NCI-H2196 treated with DMSO at 0.1 percent for 48 hours (cell line): ENCODE measurements around the gene DPP3.

Experiments
- DNase-seq: peaks from one replicate; lab custom pipeline; 2025; ENCODE audit not compliant: unreplicated experiment; lab: John Stamatoyannopoulos, UW

Gene DPP3

GRCh38 chr11:66464916-66465315 is 15.3 kb upstream of the DPP3 start:
- no peak for DNase-seq

GRCh38 chr11:66465373-66466224 is 14.6 kb upstream of the DPP3 start:
- DNase-seq = no peak

GRCh38 chr11:66466225-66467033 is 13.8 kb upstream of the DPP3 start, which contains the start of gene PELI3:
Gene PELI3, plus strand, starts transcription at chr11:66466905. Its CDS starts 1,224 bp downstream, at chr11:66468129.
- DNase-seq = peak; percentile 82

GRCh38 chr11:66467034-66467659 is 13.1 kb upstream of the DPP3 start:
- DNase-seq = no peak

- peak; percentile 64 for DNase-seq
Observed at GRCh38 chr11:66467756-66468155, 12.5 kb upstream of the DPP3 start.

- DNase-seq = no peak
Observed at GRCh38 chr11:66468691-66469090, 11.5 kb upstream of the DPP3 start.

- DNase-seq = no peak
Observed at GRCh38 chr11:66469441-66469840, 10.8 kb upstream of the DPP3 start.

GRCh38 chr11:66470015-66470414 is 10.2 kb upstream of the DPP3 start:
- no peak for DNase-seq

GRCh38 chr11:66471142-66471541 is 9.1 kb upstream of the DPP3 start:
- no peak for DNase-seq

GRCh38 chr11:66472054-66472453 is 8.2 kb upstream of the DPP3 start:
- no peak for DNase-seq

GRCh38 chr11:66473167-66473566 is 7.1 kb upstream of the DPP3 start:
- DNase-seq = no peak

GRCh38 chr11:66473608-66474515 is 6.4 kb upstream of the DPP3 start:
- no peak for DNase-seq

- DNase-seq = no peak
Observed at GRCh38 chr11:66475349-66476172, 4.7 kb upstream of the DPP3 start.

GRCh38 chr11:66476173-66476840 is 3.9 kb upstream of the DPP3 start:
- DNase-seq = no peak

- no peak for DNase-seq
Observed at GRCh38 chr11:66476841-66477251, 3.4 kb upstream of the DPP3 start.

- DNase-seq = no peak
Observed at GRCh38 chr11:66477263-66478201, 2.7 kb upstream of the DPP3 start.

GRCh38 chr11:66478729-66479393 is 1.4 kb upstream of the DPP3 start:
- no peak for DNase-seq
